GM12874 (cell line): ENCODE results near the gene ADAP2.

ENCODE experiments used
- CTCF ChIP-seq: IDR thresholded peaks from 2 replicates; pipeline ENCODE4 v1.5.1; 2011; ENCODE audit warnings: low read depth, mild to moderate bottlenecking, control low read depth, low read length, moderate library complexity; ENCODE audit not compliant: insufficient read depth

ADAP2 gene

GRCh38 chr17:30995347-30995746 is 73.6 kb downstream of the ADAP2 start:
- no peak for TF ChIP-seq CTCF

GRCh38 chr17:30996486-30996885 is 74.7 kb downstream of the ADAP2 start:
- TF ChIP-seq CTCF = no peak

DNA sequence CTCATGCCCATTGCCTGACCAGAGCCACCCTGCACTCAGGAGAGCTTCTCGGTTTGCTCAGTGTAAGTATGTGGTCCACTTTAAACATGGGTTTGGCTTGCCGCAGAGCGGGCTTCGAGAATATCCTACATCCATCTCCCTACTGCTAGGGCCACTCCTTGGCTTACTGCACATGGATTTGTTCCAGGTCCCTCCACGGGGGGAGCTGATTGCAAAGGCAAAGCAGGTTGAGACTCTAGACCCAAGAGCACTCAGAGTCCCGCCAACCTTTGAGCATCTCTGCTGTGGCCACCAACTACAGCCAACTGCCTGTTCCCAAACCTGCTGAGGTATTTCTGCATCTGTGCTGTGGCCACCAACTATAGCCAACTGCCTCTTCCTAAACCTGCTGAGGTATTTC is 75.5 kb downstream of the ADAP2 start:
- no peak for TF ChIP-seq CTCF

- no peak for TF ChIP-seq CTCF
Observed at GRCh38 chr17:30997842-30998241, 76.1 kb downstream of the ADAP2 start.

DNA sequence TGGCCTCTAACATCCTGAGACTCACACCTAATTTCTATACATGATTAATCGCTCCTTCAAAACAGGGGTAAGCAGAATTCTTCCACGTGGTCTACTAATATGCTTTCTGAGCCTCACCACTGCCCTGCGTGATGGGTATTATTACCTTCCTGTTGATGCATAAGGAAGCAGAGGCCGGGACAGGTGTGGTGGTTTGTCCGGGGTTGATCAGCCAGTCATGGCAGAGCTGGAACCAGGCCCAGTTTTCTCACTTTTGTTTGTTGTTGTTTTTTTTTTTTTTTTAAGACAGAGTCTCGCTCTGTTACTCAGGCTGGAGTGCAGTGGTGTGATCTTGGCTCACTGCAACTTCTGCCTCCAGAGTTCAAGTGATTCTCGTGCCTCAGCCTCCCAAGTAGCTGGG is 80.3 kb downstream of the ADAP2 start:
- no peak for TF ChIP-seq CTCF

GRCh38 chr17:31003225-31003866 is 81.6 kb downstream of the ADAP2 start:
- no peak for TF ChIP-seq CTCF

DNA sequence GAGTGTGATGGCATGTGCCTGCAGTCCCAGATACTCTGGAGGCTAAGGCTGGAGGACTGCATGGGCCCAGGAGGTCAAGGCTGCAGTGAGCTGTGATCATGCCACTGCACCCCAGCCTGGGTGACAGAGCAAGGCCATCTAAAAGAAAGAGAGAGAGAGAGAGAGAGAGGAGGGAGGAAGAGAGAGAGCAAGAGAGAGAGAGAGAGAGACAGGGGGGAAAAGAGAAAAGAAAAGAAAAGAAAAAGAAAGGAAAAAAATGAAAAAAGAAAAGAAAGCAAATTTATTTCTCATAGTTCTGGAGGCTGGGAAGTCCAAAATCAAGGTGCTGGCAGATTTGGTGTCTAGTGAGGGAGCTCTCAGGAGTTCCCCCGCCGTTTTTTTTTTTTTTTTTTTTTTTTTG is 82.4 kb downstream of the ADAP2 start:
- no peak for TF ChIP-seq CTCF
